HG02981 (cell line): ENCODE measurements around the gene ZNF480.
"Not testable (repeated sequence)": the region's sequence is repeated elsewhere in the genome, so short reads cannot be mapped to it uniquely, and the experiment has no call there.

Source experiments
- ATAC-seq: cut with Tn5 transposase; IDR thresholded peaks from one replicate; pipeline ENCODE4 v1.9.1; 2021; ENCODE audit warnings: mild to moderate bottlenecking, moderate library complexity; ENCODE audit not compliant: unreplicated experiment

Gene ZNF480

DNA sequence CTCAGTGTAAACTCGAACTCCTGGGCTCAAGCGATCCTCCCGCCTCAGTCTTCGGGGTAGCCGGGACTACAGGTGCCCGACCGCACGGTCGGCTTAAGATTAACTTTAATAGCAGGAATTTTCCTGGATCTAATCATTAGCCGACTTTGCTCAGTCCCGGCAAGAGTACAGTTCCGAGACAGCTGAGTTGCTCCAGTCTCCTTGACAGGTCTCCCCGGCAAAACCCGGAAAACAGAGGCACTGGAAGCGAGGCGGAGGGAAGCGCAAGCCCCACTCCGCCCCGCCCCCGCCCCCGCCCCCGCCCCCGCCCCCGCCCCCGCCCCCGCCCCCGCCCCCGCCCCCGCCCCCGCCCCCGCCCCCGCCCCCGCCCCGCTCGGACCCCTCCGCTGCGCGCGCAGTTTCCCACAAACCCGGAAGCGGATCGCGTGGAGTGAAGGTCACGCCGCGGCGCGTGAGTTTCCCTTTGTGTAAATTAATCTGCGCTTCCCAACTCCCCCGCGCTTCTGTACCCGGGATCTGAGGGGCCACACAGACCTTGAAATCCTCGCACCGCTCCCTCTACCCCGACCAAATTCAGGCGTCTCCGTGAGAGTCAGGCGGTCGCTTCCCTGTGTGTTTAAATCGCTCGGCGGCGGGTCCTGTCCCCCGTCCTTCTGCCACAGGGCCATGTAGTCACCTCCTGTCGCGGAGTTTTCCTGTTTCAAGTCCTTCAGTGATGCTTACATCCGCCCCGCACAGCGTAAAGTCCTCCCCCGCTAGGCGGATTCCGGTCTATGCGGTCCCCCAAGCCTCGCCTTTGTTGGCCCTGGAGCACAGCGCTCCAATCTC lies at the start of gene ZNF480:
ZNF480 (plus strand) TSS at position 397 of the 828 bp plus-strand sequence. CDS start 3,244 bp downstream, outside the sequence.
- ATAC-seq = no peak

DNA sequence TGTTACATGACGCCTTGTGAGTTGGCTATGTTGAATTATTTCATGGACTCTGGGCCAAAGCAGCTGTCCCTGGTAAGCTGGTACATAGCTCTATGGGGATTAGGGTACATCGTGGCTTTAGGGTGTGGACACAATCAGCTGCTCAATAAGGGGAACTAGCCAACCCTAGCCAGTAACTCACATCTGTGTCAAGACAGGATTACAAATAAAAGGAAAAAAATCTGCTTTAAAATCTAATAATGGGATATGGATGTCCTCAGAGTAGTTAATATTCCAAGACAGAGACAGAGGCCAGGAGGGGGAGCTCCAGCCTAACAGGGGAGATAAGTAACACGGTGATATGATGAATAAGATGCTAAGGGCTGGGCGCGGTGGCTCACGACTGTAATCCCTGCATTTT lies 48.7 kb upstream of the ZNF480 start:
- ATAC-seq = no peak

DNA sequence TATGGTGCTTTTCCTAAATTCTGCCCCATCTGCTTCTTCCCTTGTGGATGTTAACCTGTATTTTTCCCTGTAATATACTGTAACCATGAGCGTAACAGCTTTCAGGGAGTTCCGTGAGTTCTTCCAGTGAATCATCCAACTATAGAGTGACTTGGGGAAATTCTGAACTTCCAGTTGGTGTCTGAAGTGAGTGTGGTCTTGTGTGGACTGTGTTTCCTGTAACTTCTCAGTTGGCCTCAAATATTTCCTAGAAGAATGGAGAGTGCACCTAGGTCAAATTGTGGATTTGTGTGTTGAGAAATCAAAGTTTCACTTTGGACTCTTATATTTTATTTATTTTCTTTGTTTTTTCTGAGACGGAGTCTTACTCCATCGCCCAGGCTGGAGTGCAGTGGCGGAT lies 38.5 kb upstream of the ZNF480 start:
- ATAC-seq = no peak

DNA sequence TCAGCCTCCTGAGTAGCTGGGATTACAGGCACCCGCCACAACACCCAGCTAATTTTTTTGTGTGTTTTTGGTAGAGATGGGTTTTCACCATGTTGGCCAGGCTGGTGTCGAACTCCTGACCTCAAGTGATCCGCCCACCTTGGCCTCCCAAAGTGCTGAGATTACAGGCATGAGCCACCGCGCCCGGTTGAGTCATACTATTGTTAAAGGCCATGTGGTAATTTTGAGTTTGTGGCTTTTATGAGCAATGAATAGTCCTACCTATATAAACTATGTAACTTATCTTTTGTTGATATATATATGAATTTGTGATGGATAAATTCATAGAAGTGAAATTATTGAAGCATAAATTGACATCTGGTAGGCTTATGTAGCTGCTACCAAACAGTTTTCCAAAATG lies 31.4 kb upstream of the ZNF480 start:
- ATAC-seq = not testable (repeated sequence)

DNA sequence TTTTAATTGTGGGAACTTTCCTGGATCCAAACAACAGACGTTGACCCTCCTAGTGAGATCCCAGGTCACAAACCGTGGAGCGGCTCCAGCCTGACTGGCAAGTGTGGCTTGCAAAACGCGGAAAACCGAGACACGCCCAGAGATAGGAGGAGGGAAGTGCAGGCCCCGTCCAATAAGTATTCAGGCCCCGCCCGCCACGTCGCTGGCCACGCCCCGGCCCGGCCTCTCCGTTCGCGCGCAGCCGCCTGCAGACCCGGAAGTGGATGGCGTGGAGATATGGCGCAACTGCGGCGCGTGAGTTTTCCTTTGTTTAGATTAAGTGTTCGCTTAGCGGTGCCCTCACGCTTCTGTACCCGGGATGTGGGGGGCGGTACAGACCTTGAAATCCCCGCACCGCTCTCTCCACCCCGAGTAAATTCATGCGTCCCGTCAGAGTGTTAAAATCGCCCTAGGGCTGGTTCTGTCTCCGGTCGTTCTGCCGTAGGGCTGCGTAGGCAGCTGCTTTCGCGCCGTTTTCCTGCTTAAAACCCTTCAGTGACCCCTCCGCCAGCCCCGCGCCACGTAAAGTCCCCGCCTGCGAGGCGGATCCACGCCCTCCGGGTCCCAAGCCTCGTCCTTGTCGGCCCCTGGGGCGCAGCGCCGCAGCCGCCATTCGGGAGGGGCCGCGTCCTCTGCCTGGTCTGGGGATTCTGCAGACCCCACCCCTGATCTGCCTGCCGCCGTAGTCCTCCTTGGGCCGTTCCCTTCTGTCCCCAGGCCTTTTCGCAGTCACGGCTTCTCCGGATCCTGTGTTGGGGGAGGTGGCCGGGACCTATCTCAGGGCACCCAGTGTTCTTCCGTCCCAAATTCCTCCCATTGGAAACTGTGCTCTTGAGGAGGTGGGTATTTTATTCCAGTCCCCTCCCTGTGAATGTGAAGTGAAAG lies 27.4 kb upstream of the ZNF480 start, which contains the start of gene ZNF766:
ZNF766 (plus strand) TSS at position 250 of the 924 bp plus-strand sequence; CDS start at position 277, 27 bp downstream.
- ATAC-seq = peak; percentile 89

DNA sequence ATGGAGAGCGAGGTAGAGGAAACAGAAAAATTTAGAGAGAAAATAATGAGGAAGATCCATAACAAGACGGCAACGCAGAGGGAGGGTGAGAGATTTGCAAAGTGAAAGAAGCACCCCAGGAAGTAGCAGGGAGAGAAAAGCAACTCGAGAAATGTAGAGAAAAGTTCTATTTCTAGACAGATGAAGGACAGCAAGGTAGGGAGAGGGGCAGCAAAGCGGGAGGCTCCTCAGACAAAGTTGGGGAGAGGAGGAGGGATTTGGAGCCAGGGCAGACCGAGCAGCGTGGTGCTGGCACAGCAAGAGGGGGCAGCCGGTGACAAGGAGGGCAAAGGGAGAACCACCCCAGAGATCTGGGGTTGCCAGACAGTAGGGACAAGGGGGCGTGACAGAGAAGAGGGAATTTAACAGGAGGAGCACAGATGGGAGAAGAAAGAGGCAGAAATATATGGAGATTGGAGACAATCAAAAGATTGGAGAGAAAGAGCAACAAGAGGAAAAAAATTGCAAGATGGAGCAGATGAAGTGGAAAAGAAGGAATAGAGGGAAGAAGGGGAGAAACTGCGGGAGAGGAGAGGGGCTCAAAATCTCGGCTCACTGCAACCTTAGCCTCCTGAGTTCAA lies 26.6 kb upstream of the ZNF480 start:
- ATAC-seq = no peak

DNA sequence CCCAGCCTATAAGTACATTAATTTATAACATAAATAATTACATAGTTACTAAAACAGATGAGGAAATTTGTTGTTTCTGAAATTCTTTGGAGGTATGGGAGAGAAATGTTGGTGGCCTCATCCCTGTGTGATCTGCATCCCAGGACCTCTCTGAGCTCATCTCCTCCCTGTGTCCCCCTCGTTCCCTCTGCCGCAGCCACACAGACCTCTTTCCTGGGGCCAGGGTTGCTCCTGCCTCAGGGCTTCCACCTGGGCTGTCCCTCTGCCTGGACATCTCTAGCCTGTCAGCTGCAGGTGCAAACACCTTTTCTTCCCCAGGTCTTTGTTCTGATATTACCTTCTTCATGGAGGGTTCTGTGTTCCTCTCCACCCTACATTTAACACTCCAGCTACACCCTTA lies 23.7 kb upstream of the ZNF480 start:
- ATAC-seq = no peak

DNA sequence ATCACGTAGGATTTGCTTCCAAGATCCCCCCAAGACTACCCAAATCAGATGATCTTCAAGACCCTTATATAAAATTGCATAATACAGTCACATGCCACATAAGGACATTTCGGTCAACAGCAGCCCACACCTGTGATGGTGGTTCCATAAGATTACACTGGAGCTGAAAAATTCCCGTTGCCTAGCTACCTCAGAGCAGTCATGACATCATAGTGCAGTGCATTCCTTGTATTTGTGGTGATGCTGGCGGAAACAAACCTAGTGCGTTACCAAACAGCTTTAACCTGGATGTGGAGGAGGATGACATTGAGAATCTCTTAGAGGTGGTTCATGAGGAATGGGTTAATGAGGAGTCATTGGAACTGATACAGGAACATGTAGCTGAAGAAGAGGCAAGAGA lies 22.8 kb upstream of the ZNF480 start:
- ATAC-seq = no peak

DNA sequence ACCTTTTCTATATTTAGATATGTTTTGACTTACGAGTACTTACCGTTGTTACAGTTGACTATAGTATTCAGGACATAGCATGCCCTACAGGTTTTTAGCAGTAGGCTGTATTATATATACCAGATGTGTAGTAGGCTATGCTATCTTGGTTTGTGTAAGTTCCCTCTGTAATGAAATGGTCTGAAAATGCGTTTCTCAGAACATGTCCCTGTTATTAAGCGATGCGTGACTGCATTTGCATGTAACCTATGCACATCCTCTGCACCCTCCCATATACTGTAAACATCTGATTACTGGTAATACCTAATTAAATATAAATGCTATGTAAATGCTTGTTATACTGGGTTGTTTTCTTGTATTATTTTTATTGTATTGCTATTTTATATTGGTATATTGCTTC lies 21.0 kb upstream of the ZNF480 start:
- ATAC-seq = no peak

DNA sequence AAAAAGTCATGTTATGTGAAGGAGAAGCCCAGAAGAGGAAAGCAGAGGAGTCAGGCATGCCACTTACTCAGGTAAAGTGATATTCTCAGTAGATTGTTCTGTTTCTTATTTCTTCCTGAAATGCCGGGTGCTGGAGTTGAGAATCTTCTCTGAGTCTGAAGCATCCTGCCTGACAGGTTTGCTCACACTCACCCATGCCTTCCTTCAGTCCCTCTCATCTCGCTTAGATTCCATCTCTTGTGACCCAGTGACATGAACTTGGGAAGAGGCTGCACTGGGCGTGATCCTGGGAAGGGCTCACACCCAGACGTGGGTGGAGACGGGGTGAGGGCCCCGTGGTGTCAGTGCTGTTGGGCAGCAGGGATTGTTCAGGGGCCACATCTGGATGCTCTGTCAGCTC lies 19.5 kb upstream of the ZNF480 start:
- no peak for ATAC-seq

DNA sequence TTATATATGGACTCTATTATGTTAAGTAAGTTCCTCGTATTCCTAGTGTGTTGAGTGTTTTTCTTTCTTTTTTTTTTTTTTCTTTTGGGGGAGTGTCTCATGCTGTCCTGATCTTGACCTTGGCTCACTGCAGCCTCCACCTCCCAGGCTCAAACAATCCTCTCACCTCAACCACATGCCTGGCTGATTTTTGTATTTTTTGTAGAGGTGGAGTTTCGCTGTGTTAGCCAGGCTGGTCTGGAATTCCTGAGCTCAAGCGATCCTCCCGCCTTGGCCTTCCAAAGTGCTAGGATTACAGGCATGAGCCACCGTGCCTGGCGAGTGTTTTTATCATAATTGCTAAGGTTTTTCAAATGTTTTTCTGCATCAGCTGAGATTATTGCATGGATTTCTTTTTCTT lies 10.7 kb upstream of the ZNF480 start:
- ATAC-seq = no peak

DNA sequence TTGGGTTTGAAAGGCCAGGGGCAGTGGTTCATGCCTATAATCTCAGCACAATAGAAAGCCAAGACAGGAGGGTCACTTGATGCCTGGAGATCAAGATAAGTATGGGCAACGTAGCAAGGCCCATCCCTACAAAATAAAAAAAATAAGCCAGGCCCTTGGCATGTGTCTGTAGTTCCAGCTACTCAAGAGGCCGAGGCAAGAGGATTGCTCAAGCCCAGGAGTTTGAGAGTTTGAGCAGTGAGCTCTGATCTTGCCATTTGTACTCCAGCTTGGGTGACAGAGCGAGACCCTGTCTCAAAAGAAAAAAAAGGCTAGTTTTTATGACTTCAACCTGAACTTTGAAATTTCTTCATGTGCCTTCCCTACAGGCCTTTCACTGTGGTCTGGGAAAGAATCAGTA lies 5.2 kb upstream of the ZNF480 start:
- ATAC-seq = no peak

DNA sequence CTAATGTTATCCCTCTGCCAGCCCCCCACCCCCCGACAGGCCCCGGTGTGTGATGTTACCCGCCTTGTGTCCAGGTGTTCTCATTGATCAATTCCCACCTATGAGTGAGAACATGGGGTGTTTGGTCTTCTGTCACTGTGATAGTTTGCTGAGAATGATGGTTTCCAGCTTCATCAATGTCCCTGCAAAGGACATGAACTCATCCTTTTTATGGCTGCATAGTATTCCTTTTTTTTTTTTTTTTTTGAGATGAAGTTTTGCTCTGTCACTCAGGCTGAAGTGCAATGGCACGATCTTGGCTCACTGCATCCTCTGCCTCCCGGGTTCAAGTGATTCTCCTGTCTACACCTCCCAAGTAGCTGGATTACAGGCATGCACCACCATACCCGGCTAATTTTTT lies 4.0 kb upstream of the ZNF480 start:
- not testable (repeated sequence) for ATAC-seq

DNA sequence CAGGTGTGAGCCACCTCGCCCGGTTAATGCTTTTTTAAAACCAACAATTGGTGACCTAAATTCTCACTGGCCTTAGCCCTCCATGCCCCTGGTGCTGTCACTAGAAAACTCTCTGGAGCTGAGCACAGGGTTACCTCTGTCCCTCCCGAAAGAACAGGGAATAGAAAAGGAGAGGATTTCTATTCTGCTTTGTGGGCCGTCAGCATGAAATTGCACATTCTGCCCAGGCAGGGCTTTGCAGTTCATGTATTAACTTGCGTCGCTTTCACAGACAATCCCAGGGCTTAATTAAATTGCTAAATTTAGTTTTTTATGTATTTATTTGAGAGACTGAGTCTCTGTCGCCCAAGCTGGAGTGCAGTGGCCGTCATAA lies 583 bp upstream of the ZNF480 start:
- no peak for ATAC-seq

DNA sequence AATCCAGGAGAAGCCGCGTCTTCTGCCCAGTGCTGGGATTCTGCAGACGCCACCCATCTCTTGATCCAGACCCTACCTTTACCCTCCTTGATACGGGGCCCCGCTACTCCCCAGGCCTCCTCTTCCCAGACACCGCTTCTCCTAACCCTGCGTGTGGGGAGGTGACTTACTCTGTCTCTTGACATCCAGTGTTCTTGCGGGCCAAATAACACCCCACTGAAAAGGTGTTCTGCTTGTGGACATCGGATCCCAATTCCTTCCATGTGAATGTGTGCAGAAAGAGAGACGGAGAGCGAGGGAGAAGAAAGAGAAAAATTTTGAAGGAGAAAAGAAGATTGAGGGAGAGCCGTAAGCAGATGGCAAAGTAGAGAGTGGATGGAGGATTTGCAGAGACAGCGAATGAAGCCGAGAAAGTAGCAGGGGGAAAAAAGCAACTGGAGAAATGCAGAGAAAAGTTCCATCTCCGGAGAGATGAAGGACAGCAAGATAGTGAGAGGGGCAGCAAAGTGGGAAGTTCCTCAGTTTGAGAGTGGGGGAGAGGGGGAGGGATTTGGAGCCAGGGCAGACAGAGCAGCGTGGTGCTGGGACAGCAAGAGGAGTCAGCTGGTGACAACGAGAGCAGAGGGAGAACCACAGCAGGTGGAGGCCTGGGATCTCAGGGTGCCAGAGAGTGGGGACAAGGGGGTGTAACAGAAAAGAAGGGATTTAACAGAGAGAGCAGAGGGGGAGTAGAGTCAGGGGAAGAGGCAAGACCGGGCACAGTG lies 814 bp downstream of the ZNF480 start:
- no peak for ATAC-seq

DNA sequence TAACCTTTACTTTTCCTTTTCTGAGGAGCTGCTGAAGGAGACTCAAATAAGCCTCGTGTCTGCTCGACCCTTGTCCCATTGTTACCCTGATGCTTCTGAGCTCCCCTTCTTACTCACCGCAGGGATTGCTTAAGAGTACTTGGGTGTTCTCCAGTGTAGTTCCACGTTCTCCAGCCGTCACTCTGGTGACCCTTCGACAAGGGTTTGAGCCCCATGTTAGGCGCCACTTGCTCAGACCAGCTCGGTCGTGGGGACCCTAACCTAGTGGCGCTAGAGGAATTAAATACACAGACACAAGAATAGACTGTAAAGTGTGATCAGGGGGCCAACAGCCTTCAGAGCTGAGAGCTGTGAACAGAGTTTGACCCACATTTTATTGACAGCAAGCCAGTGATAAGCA lies 10.3 kb downstream of the ZNF480 start:
- no peak for ATAC-seq

DNA sequence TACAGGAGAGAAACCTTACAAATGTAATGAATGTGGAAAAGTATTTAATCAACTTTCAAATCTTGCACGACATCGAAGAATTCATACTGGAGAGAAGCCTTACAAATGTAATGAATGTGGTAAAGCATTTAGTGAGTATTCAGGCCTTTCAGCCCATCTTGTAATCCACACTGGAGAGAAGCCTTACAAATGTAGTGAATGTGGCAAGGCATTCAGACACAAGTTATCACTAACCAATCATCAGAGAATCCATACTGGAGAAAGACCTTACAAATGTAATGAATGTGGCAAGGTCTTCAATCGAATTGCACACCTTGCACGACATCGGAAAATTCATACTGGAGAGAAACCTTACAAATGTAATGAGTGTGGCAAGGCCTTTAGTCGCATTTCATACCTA lies 25.5 kb downstream of the ZNF480 start:
- no peak for ATAC-seq

DNA sequence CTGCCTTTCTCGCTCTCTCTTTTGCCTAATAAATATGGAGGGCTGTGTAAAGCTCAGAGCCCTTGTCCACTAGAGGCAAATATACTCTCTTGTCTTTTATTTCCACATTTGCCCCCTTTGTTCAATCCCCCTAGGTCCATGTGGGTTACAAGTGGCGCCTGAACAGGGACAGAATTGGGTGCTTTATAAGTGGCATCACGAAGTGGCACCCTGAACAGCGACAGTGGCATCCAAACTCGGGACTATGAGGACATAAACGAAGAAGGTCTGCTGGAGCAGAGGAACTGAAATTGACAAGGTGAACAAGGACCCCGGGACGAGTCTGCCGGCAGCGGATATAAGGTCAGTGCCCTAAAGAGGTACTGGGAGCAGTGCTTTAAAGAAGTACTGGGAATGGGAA lies 34.8 kb downstream of the ZNF480 start:
- ATAC-seq = no peak

DNA sequence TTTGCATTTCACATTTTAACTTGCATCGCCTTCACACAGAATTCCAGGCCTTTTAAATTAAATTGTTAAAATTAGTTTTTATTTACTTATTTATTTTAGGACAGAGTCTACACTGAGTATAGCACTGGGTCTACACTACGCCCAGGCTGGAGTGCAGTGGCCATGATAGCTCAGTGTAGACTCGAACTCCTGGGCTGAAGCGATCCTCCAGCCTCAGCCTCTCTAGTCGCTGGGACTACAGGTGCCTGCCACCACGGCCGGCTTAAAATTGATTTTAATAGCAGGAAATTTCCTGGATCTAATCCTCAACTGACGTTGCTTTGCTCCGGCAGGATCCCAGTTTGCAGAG lies 38.8 kb downstream of the ZNF480 start:
- ATAC-seq = no peak

DNA sequence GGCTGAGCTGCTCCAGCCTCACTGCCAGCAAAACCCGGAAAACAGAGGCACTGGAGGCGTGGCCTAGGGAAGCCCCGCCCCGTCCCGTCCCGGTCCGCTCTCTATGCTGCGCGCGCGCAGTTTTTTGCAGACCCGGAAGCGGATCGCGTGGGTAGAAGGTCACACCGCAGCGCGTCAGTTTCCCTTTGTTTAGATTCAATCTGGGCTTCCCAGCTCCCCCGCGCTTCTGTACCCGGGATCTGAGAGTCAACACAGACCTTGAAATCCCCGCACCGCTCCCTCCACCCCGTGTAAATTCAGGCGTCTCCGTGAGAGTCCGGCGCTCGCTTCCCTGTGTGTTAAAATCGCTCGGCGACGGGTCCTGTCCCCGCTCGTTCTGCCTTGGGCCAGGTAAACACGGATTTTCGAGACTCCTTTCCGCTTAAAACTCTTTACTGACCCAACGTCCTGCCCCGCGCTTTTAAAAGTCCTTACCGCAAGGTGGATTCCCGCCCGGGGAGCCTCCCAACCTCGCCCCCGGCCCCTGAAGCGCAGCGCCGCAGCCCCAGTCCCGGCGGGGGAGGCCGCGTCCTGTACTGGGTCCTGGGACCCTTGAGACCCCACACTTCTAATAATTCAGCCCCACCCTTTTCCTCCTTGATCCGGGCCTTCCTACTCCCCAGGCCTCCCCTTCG lies 39.3 kb downstream of the ZNF480 start, which contains the start of gene ZNF610:
ZNF610 (plus strand) TSS at position 127 of the 674 bp plus-strand sequence. CDS start 12,930 bp downstream, outside the sequence.
- peak; percentile 60 for ATAC-seq
